ENCODE measurements around the gene MT1F. TPM values are rescaled to one million over a fixed set of nuclear protein-coding genes. Genes with fewer than 3 reads are reported as not detected.

MT1F gene
- total RNA-seq, 3 donors from 2014 or later: 6.1 to 35.5 (median 27.8) TPM

- Histone ChIP-seq H3K4me3 (no peak overlapping the region), H3K4me1 (ENCODE audit: low read depth) (peaks cover 16% of the 10 kb centered on the region), H3K9me3 (no peaks in the 10 kb centered on the region), H3K36me3 (ENCODE audit: low read depth) (no peaks in the 10 kb centered on the region)
- DNase-seq: no peak
- ATAC-seq: no peak
- intact Hi-C loops (cut with DNase I, micrococcal nuclease): no loop called here
- no peak for TF ChIP-seq CTCF (IDR thresholded peaks at IDR 0.05)
Measured at GRCh38 chr16:56629531-56629930, 28.2 kb upstream of the MT1F start.

GRCh38 chr16:56630134-56630533 lies 27.6 kb upstream of the MT1F start:
- no peaks in the 10 kb centered on the region for H3K9me3 ChIP-seq
- H3K4me3 ChIP-seq: no peak overlapping the region
- intact Hi-C loops (cut with DNase I, micrococcal nuclease): no loop called here
- DNase-seq (no peak), ATAC-seq (no peak)
- no peaks in the 10 kb centered on the region for H3K36me3 ChIP-seq (ENCODE audit: low read depth)
- peaks cover 15% of the 10 kb centered on the region for H3K4me1 ChIP-seq (ENCODE audit: low read depth)
- no peak for TF ChIP-seq CTCF (IDR thresholded peaks at IDR 0.05)

GRCh38 chr16:56631197-56631596 lies 26.6 kb upstream of the MT1F start:
- no peaks in the 10 kb centered on the region for H3K36me3 ChIP-seq (ENCODE audit: low read depth)
- ATAC-seq (no peak), DNase-seq (no peak)
- H3K4me1 ChIP-seq (ENCODE audit: low read depth): peaks cover 19% of the 10 kb centered on the region
- H3K9me3 ChIP-seq: no peaks in the 10 kb centered on the region
- no peak for TF ChIP-seq CTCF (IDR thresholded peaks at IDR 0.05)
- H3K4me3 ChIP-seq: no peak overlapping the region
- intact Hi-C loops (cut with DNase I, micrococcal nuclease): no loop called here

GRCh38 chr16:56631832-56632155 lies 26.0 kb upstream of the MT1F start:
- Histone ChIP-seq H3K4me1 (ENCODE audit: low read depth) (peaks cover 19% of the 10 kb centered on the region), H3K4me3 (no peak overlapping the region), H3K9me3 (no peaks in the 10 kb centered on the region), H3K36me3 (ENCODE audit: low read depth) (no peaks in the 10 kb centered on the region)
- DNase-seq (no peak), ATAC-seq (no peak)
- intact Hi-C loops (cut with DNase I, micrococcal nuclease): no loop called here
- TF ChIP-seq CTCF (IDR thresholded peaks at IDR 0.05): no peak

- Histone ChIP-seq H3K36me3 (ENCODE audit: low read depth) (no peaks in the 10 kb centered on the region), H3K9me3 (no peaks in the 10 kb centered on the region), H3K4me3 (no peak within 1 kb of the TSS), H3K4me1 (ENCODE audit: low read depth) (peaks cover 19% of the 10 kb centered on the region)
- DNase-seq: peak; percentile 59 to 74 (median 66)
- TF ChIP-seq CTCF (IDR thresholded peaks at IDR 0.05): no peak
- peak; percentile 91 for ATAC-seq
- intact Hi-C loops (cut with DNase I, micrococcal nuclease): no loop called here
Measured at GRCh38 chr16:56632156-56632847, 25.5 kb upstream of the MT1F start, which contains the start of gene MT1M. Gene MT1M (plus strand): TSS chr16:56632659. CDS start chr16:56632732, 73 bp downstream.

Measured in mucosa of descending colon (tissue), 3 donors.